Activated CD8-positive, alpha-beta memory T cell treated with anti-CD3 and anti-CD28 coated beads, Interleukin-2, amount 50 U/mL, for 4 hours (primary cell): ENCODE measurements around the gene MST1.
"Not testable (repeated sequence)": the region's sequence is repeated elsewhere in the genome, so short reads cannot be mapped to it uniquely, and the experiment has no call there.

Experiments used
- DNase-seq: peaks from one replicate; pipeline ENCODE4 v3.0.0-alpha.2; 2020

MST1 gene

GRCh38 chr3:49700453-49701128 is 11.3 kb upstream of the MST1 start:
- DNase-seq: no peak

- DNase-seq: no peak
Measured at GRCh38 chr3:49700014-49700413, 10.7 kb upstream of the MST1 start.

GRCh38 chr3:49699281-49699979 is 10.2 kb upstream of the MST1 start:
- DNase-seq: no peak

- not testable (repeated sequence) for DNase-seq
Measured at GRCh38 chr3:49695350-49696015, 6.2 kb upstream of the MST1 start.

- not testable (repeated sequence) for DNase-seq
Measured at GRCh38 chr3:49694409-49695070, 5.3 kb upstream of the MST1 start.

GRCh38 chr3:49691481-49691880 is 2.2 kb upstream of the MST1 start:
- not testable (repeated sequence) for DNase-seq

GRCh38 chr3:49690856-49691255 is 1.6 kb upstream of the MST1 start:
- DNase-seq: not testable (repeated sequence)

- not testable (repeated sequence) for DNase-seq
Measured at GRCh38 chr3:49689908-49690624, 792 bp upstream of the MST1 start.

- DNase-seq: not testable (repeated sequence)
Measured at GRCh38 chr3:49688338-49689045, 782 bp downstream of the MST1 start.

GRCh38 chr3:49687424-49687795 is 1.9 kb downstream of the MST1 start:
- DNase-seq: not testable (repeated sequence)

GRCh38 chr3:49686769-49687423 is 2.4 kb downstream of the MST1 start:
- peak; percentile 41 for DNase-seq

GRCh38 chr3:49686346-49686745 is 2.9 kb downstream of the MST1 start:
- peak; percentile 39 for DNase-seq

GRCh38 chr3:49685846-49686245 is 3.4 kb downstream of the MST1 start:
- DNase-seq: not testable (repeated sequence)

- DNase-seq: not testable (repeated sequence)
Measured at GRCh38 chr3:49685103-49685502, 4.2 kb downstream of the MST1 start.

GRCh38 chr3:49684453-49684852 is 4.8 kb downstream of the MST1 start:
- DNase-seq: not testable (repeated sequence)

- no peak for DNase-seq
Measured at GRCh38 chr3:49683162-49683561, 6.1 kb downstream of the MST1 start.

GRCh38 chr3:49681543-49681942 is 7.7 kb downstream of the MST1 start:
- no peak for DNase-seq

GRCh38 chr3:49681232-49681522 is 8.1 kb downstream of the MST1 start:
- DNase-seq: no peak

GRCh38 chr3:49680493-49681231 is 8.6 kb downstream of the MST1 start:
- no peak for DNase-seq

GRCh38 chr3:49675912-49676311 is 13.4 kb downstream of the MST1 start:
- no peak for DNase-seq

GRCh38 chr3:49674497-49674983 is 14.7 kb downstream of the MST1 start:
- peak; percentile 37 for DNase-seq
